HG03342 (cell line): ENCODE results near the gene PRSS21.

Experiments
- ATAC-seq: cut with Tn5 transposase; IDR thresholded peaks from one replicate; pipeline ENCODE4 v1.9.1; 2021; ENCODE audit warnings: mild to moderate bottlenecking, moderate library complexity; ENCODE audit not compliant: unreplicated experiment

The PRSS21 gene

DNA sequence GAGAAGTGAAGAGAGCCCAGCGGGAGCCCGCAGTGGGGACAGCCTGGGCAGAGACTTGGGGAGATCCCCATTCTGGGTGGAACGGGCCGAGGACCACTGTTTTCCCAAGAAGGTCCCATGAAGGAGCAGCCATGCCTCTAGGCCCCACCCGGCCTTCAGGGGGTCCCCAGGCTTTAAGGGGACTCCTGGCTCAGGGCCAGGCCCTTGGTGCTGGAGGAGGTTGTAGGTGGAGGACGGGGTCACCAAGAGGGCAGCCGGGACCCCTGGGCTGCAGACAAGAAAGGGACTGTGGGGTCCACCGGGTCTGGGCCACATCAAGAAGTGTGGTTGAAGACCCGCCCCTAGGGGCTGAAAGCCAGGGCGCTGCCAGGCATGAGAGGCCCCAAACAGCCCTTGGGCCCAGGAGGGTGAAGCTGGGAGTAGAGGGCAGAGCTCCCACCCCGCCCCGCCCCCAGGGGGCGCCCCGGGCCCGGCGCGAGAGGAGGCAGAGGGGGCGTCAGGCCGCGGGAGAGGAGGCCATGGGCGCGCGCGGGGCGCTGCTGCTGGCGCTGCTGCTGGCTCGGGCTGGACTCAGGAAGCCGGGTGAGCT, at the start of gene PRSS21:
TSS of gene PRSS21 (plus strand) at position 487 of the 589 bp plus-strand sequence. CDS start at position 519, 32 bp downstream.
- ATAC-seq = no peak

DNA sequence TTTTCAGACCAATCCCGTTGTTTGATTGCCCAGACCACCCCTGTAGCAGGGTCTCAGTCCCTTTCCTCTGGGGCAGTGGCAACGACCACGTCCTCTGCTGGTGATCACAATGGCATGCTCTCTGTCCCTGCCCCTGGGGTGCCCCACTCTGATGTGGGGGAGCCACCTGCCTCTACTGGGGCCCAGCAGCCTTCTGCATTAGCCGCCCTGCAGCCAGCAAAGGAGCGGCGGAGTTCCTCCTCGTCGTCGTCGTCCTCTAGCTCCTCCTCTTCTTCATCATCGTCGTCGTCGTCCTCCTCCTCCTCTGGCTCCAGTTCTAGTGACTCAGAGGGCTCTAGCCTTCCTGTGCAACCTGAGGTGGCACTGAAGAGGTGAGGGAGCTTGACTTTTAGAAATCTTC, 49.1 kb upstream of the PRSS21 start:
- no peak for ATAC-seq

DNA sequence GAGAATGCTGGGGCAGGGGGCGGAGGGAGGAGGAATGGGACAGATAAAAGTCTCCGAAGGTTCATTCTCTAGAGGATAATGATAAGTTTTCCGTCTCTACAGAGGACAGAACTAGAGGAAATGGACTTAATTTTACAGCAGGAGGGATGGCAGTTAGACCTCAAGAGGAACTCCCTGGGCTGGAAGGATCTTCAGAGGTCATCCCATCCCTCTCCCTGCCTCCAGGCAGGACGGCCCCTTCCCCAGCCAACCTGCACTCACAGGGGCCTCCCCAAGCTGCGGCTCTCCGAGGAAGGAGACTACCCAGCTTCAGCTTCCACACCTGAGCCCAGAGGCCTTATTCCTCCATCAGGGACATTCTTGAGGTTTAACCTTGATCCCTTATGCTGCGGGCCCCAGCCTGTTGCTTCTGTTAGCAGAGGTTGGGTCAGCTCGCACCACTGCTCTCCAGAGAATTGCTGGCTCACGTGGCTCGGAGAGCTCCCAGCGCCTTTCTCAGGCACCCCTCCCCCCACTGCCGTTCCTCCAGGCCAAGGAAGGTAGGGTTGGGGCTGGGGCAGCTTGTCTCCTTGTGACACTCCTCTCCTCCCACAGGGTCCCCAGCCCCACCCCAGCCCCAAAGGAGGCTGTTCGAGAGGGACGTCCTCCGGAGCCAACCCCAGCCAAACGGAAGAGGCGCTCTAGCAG, 48.5 kb upstream of the PRSS21 start:
- ATAC-seq = no peak

GRCh38 chr16:2769100-2769529, 47.9 kb upstream of the PRSS21 start:
- no peak for ATAC-seq

DNA sequence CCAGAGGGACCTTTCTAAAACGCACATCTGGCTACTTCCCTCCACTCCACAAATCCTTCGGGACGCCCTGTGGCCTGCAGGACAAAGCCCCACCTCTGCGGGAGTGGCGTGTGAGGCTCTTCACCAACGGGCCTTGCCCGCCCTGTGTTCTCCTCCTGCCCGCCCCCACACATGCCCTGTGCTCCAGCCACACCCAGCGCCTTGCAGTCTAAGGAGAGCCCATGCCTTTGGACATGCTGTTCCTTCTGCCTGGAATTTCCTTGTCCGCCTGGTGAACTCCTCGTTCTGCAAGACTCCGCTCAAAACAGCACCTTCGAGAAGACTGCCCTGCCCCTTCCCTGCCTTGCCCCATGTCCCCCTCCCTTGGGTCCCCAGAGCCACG, 47.4 kb upstream of the PRSS21 start:
- ATAC-seq = no peak

DNA sequence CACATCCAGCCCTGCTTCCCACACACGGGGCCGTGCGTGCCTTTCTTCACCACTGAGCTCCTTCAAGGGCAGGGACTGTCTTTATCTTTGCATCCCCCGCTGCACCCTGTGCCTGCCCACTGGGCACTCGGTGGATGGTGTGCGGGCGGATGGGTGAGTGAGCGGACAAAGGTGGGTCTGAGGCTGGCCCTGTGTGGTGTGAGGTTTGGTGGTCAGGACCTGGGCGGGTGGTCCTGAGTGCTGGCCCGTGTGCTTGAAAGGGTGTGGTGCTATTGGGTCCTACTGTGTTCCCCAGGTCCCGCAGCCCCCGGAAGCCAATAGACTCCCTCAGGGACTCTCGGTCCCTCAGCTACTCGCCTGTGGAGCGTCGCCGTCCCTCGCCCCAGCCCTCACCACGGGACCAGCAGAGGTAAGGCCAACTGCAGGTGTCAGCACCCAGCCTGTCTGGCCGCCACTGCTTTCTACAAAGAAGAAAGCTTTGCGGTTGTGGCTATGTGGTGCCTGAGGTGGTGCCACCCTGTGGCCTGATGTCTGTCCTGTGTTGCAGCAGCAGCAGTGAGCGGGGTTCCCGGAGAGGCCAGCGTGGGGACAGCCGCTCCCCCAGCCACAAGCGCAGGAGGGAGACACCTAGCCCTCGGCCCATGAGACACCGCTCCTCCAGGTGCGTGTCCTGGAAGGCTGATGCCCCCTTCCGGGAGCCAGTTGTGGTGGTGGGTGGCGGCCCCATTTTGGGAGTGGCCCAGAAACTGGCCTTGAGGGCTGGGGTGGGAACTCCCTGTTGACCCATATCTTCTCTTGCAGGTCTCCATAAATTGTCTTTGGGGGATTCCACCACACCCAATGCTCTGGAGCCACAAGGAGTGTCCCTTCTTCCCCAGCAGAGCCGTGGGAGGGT, 46.7 kb upstream of the PRSS21 start:
- no peak for ATAC-seq

GRCh38 chr16:2771496-2772402, 45.3 kb upstream of the PRSS21 start:
- no peak for ATAC-seq

GRCh38 chr16:2773188-2773968, 43.7 kb upstream of the PRSS21 start:
- no peak for ATAC-seq

GRCh38 chr16:2774161-2774891, 42.7 kb upstream of the PRSS21 start:
- ATAC-seq = no peak

DNA sequence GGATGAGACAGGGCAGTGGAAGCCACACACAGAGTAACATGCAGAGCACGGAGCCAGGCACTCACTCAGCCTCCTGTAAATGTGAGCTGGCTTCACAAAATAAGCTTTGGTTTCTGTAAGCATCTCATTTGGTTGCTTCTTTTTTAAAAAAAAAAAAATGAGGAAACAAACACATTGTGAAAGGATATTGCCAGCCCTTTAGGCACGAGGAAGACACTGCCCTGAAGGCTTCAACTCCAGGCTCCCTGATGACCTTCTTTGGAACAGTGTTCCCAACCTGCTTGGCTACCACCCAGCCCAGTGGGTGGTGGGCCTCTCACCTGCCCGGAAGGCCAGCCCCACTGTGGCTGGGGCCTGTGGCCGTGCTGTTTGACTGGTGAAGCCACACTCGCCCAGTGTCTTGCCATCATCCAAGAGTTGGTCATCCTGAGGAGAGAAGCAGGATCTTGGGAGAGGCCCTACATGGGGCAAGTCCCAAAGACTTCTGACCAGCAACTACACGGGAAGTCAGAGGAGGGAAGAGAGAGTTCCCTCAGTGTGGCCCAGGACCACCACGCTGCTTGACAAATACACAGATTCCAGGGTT, 41.8 kb upstream of the PRSS21 start:
- no peak for ATAC-seq

GRCh38 chr16:2775765-2776499, 41.1 kb upstream of the PRSS21 start:
- no peak for ATAC-seq

DNA sequence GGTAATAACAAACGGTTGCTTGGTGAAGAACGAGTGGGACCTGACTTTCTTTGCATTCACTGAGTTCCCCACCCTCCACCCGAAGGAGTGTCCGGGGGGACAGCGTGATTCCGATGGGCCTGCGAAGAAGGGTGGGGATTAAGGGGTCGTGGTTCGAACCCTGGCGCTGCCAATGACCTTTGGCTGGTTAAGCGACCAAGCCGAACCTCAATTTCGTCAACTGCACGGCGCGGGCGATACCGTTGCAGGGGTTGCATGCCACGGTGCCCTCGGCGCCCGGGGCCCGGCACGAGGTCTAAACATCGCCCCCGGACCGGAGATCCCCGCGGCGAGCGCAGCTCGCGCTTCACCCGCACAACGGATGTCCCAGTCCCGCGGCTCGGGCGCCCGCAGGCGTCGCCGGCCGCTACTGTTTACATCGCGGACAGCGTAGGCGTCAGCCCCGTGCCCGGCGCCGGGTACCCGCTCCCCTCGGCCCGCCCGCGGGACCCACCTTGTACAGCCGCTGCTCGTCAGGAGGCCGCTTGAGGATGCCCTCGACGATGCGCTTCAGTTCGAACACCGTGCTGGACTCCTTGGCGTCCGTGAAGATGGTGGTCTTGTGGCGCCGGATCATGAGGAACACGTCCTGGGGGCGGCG, 40.4 kb upstream of the PRSS21 start:
- peak; percentile 40 for ATAC-seq

DNA sequence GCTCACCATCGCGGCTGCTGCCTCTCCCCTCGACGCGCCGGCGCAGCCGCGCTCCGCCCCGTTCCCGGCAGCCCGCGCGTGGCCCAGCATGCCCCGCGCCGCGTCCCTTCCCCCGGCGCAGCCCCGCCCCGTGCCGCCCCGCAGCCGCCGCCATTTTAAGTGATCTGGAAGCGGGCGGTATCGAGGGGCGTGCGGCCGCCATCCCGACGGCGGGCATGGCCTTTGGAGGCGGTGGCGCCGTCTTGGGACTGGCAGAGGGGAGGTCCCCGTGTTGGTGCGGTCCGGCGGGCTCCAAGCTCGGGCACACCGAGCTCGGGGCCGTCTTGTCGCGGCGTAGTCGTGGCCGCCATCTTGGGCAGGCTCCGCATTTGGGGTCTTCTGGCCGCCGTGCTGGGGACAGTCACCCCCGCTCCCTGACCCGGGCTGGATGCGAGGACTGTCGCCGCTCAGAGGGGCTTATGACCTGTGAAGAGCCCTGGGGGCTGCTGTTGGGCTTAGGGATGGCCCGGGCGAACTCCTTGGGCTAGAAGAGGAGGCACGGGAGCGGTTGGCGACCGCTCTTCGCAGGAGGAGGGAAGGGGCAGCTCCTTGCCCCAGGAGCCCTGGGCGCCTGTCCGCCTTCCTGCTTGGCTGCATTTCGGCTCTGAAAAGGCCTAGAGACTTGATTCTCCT, 39.7 kb upstream of the PRSS21 start, which contains the start of gene ELOB:
TSS of gene ELOB (minus strand) at position 50 of the 672 bp plus-strand sequence. CDS start at position 9, 41 bp downstream.
- peak; percentile 77 for ATAC-seq

- no peak for ATAC-seq
Measured at GRCh38 chr16:2777903-2778629, 39.0 kb upstream of the PRSS21 start.

DNA sequence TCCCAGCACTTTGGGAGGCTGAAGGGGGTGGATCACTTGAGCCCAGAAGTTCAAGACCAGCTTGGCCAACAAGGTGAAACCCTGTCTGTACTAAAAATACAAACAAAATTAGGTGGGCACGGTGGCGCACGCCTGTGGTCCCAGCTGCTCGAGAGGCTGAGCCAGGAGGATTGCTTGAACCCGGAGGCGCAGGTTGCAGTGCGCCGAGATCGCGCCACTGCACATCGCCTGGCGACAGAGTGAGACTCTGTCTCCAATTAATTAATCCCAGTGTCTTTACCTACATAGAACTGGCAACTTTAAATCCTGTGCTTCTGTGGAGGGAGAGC, 38.4 kb upstream of the PRSS21 start:
- ATAC-seq = no peak

- ATAC-seq = no peak
Measured at GRCh38 chr16:2779151-2779920, 37.7 kb upstream of the PRSS21 start.
